Dermis microvascular lymphatic vessel endothelial cell (primary cell): ENCODE measurements around the gene OBSCN. TPM values are rescaled to one million over a fixed set of nuclear protein-coding genes. Genes with fewer than 3 reads are reported as not detected.
A peak's percentile ranks its signal among the peaks of the same experiment; 100 is the strongest.

ENCODE experiments used
- DNase-seq, 2 donors: peaks; one replicate each; pipeline versions ENCODE4 v3.0.0 to v3.0.0-alpha.2; 2010; ENCODE audit warnings: low read depth in 2 of 2
- total RNA-seq: library from RNA; depleted of rRNA; stranded (reverse); fragments of >200 nt; gene quantifications from 2 replicates; pipeline ENCODE4 v1.2.1, GENCODE V29; 2014

The OBSCN gene
- total RNA-seq, 1 donor from 2014 or later = 2.3 TPM

DNA sequence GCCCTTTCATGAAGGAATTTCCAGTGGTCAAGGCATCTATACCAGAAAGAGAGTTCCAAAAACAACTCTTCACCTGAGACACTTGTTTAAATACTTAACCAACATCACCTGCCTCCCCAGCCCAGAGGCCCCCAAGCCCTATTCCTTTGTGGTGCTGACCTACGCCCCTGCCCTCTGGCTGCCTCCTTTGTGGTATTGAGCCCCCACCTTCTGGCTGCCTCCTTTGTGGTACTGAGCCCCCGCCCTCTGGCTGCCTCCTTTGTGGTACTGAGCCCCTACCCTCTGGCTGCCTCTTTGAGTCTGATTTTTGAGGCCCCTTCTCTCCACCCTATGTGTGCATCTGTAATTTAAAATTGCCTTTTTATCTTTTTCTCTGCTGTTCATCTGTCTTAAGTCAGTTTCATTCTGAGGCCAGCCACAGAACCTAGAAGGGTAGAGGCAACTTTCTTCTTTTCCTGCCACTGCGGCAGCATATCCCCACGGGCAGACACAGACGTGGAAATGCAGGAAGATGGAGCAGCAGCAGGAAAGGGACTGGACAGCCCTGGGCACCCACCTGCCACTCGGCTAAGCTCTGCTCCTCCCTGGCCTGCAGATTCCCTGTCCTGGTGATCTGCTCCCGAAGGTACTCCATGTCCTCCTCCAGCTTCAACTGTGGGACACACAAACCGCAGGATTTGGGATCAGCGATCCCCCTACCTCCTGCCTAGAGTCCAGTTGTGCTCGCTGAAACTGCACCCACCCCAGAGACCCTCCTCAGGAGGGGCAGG is 205.6 kb downstream of the OBSCN start:
- DNase-seq = no peak

DNA sequence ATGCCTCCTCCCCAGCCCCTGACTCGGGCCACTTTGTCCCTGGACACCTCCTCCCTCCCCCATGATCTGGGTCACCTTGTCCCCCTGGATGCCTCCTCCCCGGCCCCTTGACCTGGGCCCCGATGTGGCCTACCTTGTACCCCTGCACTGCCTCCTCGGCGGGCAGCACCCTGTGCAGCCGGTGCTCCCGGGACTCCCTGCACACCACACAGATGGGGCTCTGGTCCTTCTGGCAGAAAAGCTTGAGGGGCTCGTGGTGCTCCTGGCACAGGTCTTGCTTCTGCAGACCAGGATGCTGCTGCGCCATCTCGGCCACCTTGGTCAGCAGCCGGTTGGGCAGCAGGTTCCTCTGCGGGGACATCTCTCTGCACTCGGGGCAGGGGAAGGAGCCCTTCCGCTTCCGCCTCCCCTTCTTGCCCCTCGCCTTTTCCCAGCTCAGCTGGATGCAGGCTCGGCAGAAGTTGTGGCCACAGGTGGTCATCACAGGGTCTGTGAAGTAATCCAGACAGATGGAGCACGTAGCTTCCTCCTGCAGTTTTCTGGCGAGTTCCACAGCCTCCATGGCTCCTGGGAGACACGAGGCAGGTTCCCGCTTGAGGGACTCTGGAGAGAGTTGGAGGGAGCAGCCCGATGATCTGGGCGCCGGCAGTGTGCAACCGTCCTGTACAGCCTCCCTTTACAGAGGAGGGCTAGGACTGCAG is 206.8 kb downstream of the OBSCN start:
- DNase-seq = no peak

DNA sequence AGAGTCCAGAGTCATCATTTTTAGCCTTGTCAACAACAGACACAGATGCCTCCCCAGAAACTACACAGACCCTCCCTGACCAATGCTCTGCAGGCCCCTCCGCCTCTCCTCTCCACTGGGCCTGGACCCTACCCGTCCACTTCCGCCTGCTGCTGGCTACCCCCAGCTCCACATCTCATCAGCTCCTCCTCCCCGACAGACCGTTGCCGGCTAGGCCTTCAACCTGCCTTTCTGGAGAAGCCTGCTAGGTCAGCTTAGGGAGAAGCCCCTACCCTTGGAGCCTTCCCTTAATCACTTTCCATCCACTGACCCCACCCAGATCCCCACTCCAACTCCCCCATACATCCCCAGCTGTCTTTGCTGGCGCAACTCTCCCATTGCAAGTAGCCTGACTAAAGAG is 207.4 kb downstream of the OBSCN start:
- no peak for DNase-seq

DNA sequence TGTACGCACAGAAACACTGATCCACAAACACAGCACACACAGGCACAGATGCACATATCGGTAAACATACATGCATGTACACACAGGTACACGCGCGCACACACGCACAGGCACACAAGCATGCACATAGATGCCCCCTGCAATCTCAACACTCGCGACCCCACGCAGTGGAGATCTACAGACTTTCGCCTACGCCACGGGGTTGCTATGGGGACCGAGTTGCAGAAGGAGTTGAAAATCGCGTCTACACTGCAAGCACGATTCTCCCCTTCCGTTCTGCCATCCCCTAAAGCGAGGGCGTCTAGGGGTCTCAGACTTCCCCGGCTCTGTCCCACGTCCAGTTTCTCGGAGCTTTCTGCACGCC is 208.0 kb downstream of the OBSCN start:
- no peak for DNase-seq

DNA sequence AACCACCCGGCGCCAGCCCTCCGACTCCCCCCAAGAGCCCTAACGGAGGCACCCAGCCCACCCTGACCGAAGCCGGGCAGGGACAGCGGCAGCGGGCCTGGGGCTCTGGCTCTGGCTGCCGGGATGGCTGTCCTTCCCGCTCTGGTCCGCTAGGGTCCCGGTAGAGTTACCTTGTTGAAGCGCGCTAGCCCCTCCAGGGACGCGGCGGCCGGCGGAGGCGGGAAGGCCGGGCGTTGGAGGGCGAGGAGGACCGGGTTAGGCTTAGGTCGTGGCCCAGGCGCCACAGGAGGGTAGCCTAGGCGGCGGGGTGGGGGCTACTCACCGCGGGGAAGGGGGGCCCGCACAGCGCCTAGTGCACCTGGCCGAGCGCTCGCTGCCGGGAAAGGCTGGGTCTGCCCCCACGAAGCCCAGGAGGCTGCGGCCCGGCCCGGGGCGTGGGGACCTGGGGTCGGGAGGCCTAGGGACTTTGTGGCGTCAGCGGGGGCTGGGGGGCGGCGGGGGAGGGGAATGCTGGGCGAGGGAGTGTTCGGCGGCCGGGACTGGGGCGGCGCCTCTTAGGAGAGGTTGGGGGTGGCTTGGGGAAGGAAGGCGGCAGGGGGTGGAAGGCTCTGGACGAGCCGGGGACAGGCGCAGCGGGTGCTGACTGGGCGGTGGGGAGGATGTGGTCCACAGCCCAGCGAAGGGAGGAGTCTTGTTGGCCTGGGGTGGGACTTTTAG is 208.5 kb downstream of the OBSCN start, which contains the start of gene TRIM17:
Gene TRIM17, minus strand, starts transcription at position 645 of the 717 bp plus-strand sequence. CDS start 1,789 bp downstream, outside the sequence.
- peak in 1 of 2 donors; percentile 9 for DNase-seq

DNA sequence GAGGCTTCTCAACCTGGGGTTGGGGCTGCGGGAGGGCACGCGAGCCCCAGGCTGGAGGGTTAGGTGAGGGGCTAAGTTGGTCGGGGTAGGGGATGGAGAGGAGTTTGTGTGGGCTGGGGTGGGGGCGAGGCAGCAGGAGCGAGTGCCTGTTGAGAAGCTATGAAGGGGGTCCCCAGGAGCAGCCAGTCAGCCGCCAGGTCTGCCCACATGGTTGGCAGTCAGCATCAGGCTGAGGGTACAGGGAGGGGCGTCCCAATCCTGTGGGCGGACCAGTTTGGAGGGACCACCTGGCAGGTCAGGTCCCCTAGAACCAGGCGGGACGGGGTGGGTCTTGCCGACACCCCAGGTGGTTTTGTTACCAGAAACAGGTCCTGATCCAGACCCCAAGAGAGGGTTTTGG is 209.2 kb downstream of the OBSCN start:
- no peak for DNase-seq

DNA sequence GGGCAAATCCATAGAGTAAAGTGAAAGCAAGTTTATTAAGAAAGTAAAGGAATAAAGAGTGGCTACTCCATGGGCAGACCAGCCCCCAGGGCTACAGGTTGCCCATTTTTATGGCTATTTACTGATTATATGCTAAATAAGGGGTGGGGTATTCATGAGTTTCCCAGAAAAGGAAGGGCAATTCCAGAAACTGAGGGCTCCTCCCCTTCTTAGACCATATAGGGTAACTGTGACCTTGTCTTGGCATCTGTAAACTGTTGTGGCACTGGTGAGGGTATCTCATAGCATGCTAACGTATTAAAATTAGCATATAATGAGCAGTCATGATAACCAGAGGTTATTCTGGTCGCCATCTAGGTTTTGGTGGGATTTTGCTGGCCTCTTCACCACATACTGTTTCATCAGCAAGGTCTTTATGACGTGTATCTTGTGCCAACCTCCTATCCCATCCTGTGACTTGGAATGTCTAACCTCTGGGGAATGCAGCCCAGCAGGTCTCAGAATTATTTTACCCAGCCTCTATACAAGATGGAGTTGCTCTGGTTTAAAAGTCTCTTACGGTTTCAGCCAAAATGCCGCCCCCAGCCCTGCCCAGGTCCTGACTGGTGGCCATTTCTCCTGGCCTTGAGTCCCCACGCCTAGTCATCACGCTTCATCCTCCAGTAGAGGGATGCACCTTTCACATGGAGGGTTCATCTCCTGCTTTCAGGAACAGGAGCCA is 209.8 kb downstream of the OBSCN start:
- no peak for DNase-seq

DNA sequence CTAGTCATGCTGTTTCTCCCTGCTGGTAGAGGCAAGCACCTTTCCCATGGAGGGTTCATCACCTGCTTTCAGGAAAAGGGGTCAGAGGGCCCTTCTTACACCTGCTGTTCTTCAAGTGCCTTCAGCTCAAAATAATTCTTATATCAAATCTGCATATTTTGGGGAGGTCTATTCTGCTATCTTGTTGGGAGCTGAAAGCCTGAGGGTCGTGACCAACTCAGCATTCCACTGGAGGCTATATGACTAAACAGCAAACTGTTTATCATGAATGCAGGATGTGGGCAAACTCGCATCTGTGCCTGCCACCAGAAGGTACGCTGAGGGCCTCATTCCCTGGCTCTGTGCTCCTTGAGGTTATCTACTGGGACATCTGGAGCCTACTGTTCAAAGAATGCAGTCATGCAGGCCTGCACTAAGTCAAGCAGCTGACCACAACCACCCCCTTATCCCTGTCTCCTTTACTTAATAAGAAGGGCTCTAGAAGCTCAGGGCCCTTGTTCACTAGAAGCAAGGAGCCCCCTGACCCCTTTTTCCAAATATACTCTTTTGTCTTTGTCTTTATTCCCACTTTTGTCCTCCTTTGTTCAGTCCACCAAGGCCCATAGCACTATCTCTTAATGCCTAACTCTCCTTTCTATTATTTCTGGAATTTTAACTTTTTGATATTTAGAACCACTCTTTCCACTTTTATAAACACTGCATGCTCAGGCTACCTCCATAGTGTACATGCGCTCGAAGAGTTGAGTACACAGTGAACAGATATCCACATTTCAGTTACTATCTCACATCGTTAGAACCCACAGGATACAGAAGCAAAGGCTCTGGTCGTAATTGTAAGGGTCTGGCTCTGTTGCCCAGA is 213.4 kb downstream of the OBSCN start:
- no peak for DNase-seq

DNA sequence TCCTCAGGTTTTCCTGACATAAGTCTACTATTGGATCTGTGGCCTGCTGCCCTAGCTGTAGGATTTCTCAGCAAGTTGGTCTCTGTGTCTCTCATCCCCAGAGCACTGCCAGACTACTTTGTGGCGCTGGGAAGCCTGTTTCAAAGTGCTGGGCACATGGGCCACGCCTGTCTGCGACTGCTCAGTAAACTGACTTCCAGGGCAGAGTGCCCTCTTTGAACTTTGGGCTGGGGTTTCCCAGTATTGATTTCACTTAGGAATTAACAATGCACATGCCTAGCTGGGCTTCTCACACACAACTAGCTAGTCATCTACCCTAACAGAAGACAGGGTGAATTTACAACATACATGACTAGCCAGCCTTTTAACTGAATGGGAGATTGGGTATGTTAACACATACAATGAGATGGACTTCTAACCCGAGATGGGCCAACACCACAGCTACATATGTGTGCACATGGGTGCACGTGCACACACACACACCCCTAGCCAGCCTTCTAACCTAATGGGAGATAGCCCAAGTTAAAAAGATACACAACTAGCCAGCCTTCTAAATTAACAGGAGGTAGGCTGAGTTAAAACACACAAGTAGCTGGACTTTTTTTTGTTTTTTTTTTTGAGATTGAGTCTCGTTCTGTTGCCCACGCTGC is 215.7 kb downstream of the OBSCN start:
- no peak for DNase-seq

DNA sequence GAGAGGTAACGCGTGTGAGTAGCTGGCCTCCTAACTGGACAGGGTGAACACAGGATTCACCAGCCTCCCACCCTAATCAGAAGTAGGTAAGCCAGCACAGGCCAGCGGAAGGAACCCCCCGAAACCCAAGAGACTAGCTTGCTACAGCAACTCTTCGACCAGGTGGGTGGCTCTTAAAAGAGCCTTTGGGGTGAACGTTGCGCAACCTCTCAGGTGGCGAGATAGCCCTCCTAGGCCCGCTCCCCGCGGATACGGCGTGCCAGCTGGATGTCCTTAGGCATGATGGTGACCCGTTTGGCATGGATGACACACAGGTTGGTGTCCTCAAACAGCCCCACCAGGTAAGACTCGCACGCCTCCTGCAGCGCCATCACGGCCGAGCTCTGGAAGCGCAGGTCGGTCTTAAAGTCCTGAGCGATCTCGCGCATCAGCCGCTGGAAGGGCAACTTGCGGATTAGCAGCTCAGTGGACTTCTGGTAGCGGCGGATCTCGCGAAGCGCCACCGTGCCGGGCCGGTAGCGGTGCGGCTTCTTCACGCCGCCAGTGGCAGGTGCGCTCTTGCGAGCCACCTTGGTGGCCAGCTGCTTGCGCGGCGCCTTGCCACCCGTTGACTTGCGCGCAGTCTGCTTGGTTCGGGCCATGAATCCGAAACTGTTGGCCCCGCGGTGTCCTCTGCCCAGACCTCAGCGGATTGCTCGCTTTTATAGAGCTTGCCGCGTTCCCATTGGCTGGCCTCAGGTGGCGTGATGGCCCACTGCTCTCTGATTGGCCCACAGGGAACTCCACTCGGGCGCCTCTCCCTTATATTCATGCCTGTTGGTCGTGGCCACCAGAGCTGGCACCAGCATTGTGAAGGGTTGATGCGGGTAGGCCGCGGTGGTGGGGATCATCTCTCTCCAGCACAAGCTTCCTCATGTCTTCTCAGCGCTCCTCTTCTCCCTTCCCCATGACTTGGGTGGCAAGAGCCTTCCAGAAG is 217.1 kb downstream of the OBSCN start:
- DNase-seq = no peak

DNA sequence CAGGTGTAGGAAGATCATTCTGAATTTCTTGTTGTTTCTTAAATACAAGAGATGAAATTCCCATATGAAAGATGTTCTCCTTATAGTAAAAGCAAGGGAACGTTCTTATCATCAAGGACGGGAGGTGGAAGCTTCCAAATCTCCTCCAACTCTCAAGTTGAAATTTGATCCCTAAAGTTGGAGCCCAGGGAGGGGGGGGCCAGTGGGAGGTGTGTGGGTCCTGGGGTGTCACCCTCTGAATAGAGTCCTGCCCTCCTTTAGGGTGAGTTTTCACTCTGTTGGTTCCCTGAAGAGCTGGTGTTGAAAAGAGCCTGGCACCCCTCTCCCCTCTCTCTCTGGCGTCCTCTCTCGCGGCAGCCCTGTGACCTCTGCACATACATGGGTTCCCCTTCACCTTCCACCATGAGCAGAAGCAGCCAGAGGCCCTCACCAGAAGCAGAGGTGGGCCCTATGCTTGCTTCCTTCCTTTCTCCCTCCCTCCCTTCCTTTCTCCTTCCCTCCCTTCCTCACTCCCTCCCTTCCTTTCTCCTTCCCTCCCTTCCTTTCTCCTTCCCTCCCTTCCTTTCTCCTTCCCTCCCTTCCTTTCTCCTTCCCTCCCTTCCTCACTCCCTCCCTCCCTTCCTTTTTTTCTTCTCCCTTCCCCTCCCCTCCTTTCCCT is 218.8 kb downstream of the OBSCN start:
- no peak for DNase-seq

DNA sequence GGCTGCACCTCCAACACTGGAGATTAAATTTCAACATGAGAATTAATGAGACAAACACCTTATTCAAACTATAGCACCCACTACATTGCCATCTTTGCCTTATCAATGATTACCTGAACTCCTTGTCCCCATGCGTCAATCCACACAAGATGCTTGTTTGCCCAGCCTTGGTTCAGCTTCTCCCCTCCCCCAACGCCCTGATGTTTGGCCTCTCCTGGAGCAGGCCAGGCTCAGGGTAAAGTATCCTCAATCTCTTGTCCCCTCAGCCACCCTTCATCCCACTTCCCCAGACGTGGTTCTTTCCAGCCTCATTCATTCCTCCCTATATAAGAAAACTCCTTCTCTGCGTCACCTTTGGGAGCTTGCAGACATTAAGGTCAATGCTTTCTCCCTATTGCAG is 220.6 kb downstream of the OBSCN start:
- DNase-seq = no peak

Other genes starting within 250 kb of the OBSCN start
- not detected in 2 replicates for gene WNT3A, start 201.0 kb upstream of the OBSCN start, total RNA-seq
- gene ARF1, start 125.3 kb upstream of the OBSCN start, total RNA-seq = 219 and 329 TPM in 2 replicates
- gene C1orf35, start 104.7 kb upstream of the OBSCN start, total RNA-seq = 6.5 and 6.8 TPM in 2 replicates
- gene MRPL55, start 98.7 kb upstream of the OBSCN start, total RNA-seq = 35.8 and 47.0 TPM in 2 replicates
- 718 and 833 TPM in 2 replicates for gene GUK1, start 67.8 kb upstream of the OBSCN start, total RNA-seq
- gene GJC2, start 58.1 kb upstream of the OBSCN start, total RNA-seq = 8.0 and 17.1 TPM in 2 replicates
- 6.0 and 7.3 TPM in 2 replicates for gene IBA57, start 42.2 kb upstream of the OBSCN start, total RNA-seq
- gene TRIM11, start 198.8 kb downstream of the OBSCN start, total RNA-seq = 10.4 and 14.8 TPM in 2 replicates
- gene TRIM17, start 208.8 kb downstream of the OBSCN start, total RNA-seq = not detected in 2 replicates